Medulla oblongata (tissue), 1 donor: ENCODE measurements around the gene C3orf33.

Source experiments
- DNase-seq: peaks from one replicate; pipeline ENCODE4 v3.0.0-alpha.2; 2015; ENCODE audit errors: extremely low spot score

Gene C3orf33

GRCh38 chr3:155785662-155786295 lies 20.3 kb downstream of the C3orf33 start:
- DNase-seq, result no peak

DNA sequence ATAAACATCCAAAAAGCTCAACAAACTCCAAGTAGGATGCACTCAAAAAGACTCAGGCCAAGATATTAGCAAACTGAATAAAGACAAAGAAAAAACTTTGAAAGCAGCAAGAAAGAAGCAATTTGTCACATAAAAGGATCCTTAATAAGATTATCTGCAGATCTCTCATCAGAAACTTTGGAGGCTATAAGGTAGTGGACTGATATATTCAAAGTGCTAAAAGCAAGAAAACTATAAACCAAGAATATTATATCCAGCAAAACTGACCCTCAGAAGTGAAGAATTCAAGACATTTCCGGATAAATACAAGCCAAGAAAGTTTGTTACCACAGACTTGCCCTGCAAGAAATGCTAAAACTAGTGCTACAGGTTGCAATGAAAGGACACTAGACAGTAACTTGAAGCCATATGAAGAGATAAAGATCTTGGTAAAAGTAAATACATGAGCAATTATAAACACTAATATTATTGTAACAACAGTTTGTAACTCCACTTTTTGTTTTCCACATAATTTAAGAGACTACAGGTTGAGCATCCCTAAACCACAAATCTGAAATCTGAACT lies 23.6 kb downstream of the C3orf33 start:
- no peak for DNase-seq

- no peak for DNase-seq
Observed at GRCh38 chr3:155780291-155780690, 25.8 kb downstream of the C3orf33 start.

DNA sequence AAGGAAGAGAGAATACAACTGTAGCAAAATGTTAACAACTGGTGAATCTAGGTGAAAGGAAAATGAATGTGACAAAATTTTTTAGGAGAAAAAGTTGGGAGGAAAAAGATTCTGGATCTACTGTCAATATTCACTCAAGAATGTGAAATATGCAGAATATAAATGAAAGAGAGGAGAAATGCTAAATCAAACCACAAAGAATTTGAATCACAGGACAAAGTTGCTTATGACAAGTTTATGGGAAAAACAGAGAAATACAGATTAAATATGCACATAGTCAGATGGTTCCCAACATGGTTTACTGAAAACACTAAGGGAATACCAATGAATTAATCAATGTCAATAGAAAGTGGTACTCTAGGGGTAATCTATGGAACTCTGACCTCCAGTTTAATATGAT lies 27.6 kb downstream of the C3orf33 start:
- no peak for DNase-seq

GRCh38 chr3:155772801-155773200 lies 33.3 kb downstream of the C3orf33 start:
- DNase-seq, result no peak

DNA sequence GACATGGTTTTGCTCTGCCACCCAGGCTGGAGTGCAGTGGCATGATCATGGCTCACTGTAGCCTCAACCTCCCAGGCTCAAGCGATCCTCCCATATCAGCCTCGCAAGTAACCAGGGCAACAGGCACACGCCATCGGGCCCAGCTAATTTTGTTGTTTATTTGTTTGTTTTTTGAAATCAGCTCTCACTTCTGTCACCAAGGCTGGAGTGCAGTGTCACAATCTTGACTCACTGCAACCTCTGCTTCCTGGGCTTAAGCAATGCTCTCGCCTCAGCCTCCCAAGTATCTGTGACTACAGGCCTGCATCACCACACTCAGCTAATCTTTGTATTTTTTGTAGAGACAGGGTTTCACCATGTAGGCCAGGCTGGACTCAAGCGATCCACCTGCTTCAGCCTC lies 35.0 kb downstream of the C3orf33 start:
- DNase-seq, result no peak

DNA sequence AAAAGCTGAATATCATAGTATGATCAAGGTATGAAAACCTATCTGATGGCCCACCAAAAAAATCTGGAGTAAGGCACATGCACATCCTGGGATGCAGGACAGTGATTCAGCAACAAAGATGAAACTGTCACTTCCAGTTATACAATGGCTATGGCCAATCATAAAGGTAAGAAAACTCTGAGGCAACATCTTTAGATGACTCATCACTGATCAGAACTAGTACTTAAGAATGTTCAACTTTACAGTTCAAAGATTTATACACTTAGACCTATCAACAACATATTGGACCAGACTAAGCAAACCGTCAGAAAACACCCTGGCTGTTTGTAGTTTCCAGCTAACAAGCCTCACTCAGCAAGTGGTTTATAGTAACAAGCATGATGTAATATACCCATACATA lies 39.9 kb downstream of the C3orf33 start:
- no peak for DNase-seq

- DNase-seq, result no peak
Observed at GRCh38 chr3:155763870-155764463, 42.1 kb downstream of the C3orf33 start.

DNA sequence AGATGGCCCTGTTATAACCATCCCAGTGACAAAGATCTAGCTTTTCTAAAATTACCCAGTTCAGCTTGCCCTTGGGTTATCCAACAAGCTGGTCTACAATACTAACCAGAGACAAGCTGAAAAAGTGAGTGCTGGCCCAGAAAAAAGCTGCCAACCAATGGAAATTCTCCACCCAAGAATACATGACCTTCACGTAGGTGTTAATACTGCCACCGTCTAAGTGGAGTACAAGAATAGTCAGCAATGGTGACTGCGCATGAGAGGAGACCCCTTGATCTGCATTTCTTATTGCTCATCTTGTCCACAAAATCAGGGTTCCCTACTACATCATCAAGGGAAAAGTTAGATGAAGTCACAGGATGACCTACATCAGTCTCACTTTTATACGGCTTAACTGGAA lies 45.4 kb downstream of the C3orf33 start:
- no peak for DNase-seq

DNA sequence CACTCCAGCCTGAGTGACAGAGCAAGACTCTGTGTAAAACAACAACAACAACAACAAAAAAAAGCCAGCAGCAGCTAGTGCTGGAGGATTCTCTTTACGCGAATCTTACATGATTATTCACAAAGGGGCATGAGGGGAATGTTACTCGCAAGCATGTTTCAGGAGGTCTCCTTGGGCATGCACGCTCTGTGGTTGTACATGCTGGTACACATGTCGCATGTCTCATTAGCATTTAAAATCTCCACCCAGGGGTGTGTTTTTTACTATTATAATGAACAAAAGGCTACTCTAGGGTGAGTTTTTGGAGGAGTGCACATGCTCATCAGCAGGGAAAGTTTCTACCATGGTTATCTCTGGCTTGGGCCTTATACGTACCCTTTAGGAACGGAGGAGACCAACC lies 48.5 kb downstream of the C3orf33 start:
- no peak for DNase-seq

DNA sequence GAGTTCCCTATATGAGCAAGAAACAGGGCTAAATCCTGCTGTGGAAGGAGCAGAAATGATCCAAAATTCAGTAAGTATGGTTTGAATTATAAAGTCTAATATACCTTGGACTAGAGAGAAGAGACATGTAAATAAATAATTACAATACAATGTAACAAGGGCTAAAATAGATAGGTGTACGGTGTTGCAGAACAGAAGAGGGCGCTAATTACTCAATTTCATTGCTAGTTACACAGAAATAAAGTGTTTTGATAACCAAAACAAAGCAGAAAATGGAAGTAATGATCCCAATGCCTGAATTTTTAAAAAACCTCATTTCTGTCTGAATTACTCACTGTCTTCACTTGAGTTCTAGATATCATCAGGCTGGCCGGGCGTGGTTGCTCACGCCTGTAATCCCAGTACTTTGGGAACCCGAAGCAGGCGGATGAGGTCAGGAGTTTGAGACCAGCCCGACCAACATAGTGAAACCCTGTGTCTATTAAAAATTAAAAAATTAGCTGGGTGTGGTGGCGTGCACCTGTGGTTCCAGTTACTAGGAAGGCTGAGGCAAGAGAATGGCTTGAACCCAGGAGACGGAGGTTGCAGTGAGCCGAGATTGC lies 52.9 kb downstream of the C3orf33 start:
- DNase-seq, result no peak

DNA sequence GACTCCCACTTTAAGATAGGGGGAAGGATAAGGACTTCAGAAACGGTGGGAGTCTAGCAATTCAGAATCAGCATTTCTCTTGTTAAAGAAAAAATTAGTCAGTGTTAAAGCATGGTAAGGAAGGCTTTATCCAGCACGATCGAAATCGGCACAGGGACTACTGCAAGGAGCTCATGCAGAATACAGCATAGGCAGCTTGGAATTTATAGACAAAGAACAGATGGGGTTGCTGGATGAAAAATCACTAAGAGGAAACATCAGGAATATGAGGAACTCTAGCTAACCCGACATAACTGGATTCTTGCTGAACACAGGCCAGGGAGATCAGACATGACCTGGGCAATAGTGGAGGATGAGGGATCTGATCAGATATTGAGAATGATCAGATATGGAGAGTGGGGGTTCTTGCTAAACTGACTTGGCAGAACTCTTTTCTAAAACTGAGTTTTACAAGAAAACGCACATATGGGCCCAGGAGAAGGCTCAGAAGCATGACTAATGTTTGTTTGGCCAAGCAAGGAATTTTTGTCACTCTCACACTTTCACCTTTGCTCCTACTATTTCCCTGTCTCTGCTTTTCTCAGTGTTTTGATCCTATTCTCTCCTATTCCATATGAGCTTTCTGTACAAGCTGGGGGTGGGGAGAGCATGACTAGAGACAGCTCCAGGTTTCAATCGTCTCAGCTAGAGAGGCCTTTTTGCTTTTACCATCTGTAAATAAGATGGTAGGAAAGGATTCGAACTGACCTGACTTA lies 57.3 kb downstream of the C3orf33 start:
- DNase-seq, result no peak

DNA sequence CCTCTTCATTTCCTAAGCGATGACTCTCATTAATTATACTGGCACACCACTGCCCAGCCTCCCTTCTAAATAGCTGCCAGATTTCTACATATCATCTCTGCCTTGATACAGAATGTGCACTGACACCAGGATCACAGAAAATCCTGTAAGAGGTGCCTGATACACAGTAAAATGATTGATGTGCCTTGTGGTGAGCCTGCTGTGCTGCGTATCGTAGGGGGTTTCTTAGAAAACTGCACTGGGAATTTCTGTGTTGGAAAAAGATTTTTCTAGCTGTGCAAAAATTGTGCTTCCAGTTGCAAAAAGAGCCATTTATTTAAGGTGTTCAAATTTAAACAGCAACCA lies 58.2 kb downstream of the C3orf33 start:
- DNase-seq, result no peak

DNA sequence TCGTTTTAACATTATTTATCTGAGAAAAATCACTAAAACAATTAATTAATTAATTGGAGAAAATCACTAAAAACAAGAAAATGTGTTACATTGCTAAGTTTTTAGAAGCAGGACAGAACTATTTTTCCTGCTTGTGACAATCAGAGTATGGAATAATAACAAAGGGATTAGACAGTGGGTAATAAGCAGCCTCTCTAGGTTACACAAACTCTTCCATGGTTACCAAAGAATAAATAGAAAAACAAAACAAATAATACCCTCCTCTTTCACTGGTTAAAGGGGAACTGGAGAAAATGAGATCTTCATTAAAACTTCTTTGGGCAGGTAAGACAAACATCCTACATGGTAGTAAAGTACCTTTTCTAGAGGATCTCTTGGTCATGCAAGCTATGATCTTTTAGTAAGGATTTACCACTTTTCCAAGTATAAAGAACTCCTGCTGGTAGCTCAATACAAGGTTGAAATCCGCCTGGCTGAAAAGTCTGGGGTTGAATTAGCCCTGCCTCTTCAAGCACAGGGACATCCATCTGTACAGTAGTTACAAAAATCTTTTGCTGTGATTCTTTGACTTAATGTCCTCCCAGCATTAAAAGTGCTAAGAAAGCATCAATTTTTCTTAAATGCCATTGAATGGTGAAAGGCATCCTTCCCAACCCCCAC lies 58.7 kb downstream of the C3orf33 start:
- DNase-seq, result no peak

DNA sequence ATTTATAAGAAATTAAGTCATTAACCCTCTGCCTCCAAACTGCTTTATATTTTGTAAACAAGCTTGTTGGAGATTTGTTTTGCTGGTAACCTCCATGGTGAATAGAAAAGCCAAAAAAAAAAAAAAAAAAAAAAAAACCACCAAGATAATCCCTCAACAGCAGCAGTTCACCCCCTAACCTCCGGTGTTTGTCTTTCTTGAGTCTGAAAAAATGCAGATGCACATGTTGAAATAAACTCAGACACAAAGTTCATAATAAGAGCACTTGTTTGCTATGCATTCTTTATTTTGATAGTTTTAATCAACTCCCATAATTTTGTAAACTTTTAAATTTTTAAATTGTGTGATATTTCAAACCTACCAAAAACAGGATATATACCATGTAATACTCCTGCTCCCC lies 59.4 kb downstream of the C3orf33 start:
- no peak for DNase-seq

- peak; percentile 29 for DNase-seq
Observed at GRCh38 chr3:155745795-155746550, 60.1 kb downstream of the C3orf33 start.

DNA sequence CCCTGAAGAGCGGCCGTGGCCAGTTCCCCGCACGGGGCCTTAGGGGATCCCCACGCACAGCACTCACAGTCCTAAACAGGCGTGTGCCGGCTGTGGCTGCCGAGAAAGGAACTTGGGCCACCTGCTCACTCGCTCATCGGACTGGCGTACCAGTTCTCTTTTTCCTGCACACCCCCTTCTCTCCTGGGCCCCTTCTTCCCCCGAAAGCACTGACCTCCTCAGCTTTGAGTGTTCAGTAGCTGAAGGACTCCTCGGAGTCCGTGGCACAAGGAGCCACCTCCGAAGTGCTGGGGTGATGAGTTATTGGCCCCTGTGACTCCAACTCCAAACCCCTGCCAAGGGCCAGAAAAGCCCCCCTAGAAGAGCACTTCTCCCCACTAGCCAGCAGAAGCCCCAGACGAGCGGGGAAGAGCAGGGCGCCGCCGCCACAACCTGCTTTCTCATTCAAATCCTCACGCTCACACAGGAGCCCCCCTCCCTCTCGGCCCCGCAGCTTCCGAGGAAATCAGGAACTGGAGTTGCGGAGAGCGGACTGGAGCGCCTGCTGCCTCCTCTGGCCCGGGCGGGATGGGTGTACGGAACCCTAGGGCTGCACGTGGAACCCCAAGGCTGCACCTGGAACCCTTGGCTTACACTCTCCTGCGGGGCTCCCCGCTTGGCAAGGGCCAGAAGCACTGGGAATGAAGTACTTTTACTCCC lies 61.3 kb downstream of the C3orf33 start, which contains the start of gene PLCH1:
PLCH1 (minus strand) TSS at position 446 of the 699 bp plus-strand sequence. CDS start 40,847 bp downstream, outside the sequence.
- peak; percentile 69 for DNase-seq

DNA sequence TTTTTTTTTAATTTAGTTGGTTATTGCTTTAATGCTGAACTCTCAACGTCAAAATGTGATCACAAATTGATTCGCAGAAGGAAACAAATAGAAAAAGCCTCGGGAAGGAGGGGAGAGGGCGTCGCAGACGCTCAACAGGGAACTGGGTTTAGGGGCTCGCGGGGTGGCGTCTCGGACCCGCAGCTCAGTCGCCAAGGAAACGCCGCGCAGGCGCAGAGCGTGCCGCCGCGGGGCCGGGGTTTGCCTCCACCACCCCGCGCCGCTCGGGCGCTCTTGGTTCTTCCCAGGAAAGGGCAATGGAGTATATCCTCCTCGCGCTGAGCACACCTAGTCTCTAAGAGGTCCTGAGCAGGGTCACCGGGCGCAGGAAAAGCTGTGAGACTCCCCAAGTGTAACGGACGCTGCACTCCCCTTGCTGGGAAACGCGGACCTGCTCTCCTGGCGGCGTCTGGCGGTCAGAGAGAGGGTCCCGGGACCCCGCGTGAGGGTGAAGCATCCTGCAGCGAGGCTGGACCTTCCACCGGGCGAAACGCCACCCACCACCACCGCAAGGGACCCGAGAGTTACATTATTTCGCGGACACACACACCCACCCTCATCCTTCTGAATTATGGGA lies 62.0 kb downstream of the C3orf33 start:
- DNase-seq, result peak; percentile 52

- no peak for DNase-seq
Observed at GRCh38 chr3:155743606-155744005, 62.5 kb downstream of the C3orf33 start.

DNA sequence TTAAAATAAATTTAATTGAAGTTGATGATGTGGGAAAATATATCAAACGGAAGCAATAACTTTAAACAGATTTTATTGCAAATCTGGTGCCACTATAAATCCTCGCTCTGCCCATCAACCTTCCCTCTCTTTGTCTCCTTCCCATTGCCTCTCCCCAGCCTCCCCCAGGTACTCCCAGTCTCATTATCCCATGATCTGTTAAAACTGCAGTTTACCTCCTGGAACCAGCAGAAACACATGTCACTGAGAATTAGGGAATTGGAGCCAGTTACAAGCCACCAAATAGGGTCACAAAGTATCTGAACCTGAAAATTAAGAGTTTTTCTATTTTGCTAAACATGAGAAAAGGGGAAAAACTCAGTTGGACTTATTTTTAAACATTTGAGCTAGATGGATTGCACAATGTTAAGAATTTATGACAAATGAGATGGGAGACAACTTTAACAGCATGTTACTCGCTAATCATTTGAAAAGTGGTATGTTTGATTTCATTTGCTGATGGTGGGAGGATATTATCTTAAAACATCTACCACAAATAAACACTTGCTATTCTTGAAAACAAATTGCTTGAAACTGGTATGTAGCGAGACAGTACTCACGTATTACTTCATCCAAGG lies 63.6 kb downstream of the C3orf33 start:
- DNase-seq, result no peak
